ENCODE measurements around the gene DCTPP1.
"Not testable (repeated sequence)": the region's sequence is repeated elsewhere in the genome, so short reads cannot be mapped to it uniquely, and the experiment has no call there.

GRCh38 chr16:30461426-30461825 is 31.6 kb upstream of the DCTPP1 start:
- TF ChIP-seq CTCF (IDR thresholded peaks at IDR 0.05); RFX5 (IDR thresholded peaks at IDR 0.05); POLR2A (IDR thresholded peaks at IDR 0.05; ENCODE audit: low read length); KDM5A (IDR thresholded peaks at IDR 0.05); REST (IDR thresholded peaks at IDR 0.05); EP300 (IDR thresholded peaks at IDR 0.05); E2F6 (IDR thresholded peaks at IDR 0.05; ENCODE audit: borderline replicate concordance, low read depth); JUN (IDR thresholded peaks at IDR 0.05); SMC3 (IDR thresholded peaks at IDR 0.05): not testable (repeated sequence)

Data from A549 (cell line).